Upper lobe of left lung (tissue), 6 donors: ENCODE data around the gene NPFFR1. TPM values are rescaled to one million over a fixed set of nuclear protein-coding genes. Genes with fewer than 3 reads are reported as not detected.
A peak's percentile ranks its signal among the peaks of the same experiment; 100 is the strongest.
"Not testable (repeated sequence)": the region's sequence is repeated elsewhere in the genome, so short reads cannot be mapped to it uniquely, and the experiment has no call there.

Experiments used
- ATAC-seq, 2 donors: fragments of 200-7000 bp; cut with Tn5 transposase; one replicate each; pipeline ENCODE4 v1.9.1; 2022; ENCODE audit warnings: mild to moderate bottlenecking in 2 of 2, moderate library complexity in 2 of 2; ENCODE audit not compliant: low FRiP score in 2 of 2
- DNase-seq, 2 donors: peaks; one replicate each; pipeline ENCODE4 v3.0.0-alpha.2; 2019 to 2020
- H3K27ac ChIP-seq, 4 donors: fragments of 200-600 bp; sonication (generic); one replicate each; pipeline ENCODE4 v1.5.1; 2016 to 2019
- H3K27me3 ChIP-seq, 4 donors: fragments of 200-600 bp; sonication (generic); one replicate each; pipeline ENCODE4 v1.5.1; 2017 to 2019
- H3K36me3 ChIP-seq, 4 donors: fragments of 200-600 bp; sonication (generic); one replicate each; pipeline ENCODE4 v1.5.1; 2016 to 2019
- H3K4me1 ChIP-seq, 4 donors: fragments of 200-600 bp; sonication (generic); one replicate each; pipeline ENCODE4 v1.5.1; 2018 to 2019
- H3K4me3 ChIP-seq, 4 donors: fragments of 200-600 bp; sonication (generic); one replicate each; pipeline ENCODE4 v1.5.1; 2017 to 2019; ENCODE audit warnings: mild to moderate bottlenecking in 2 of 4, moderate library complexity in 1 of 4
- H3K9me3 ChIP-seq, 4 donors: fragments of 200-600 bp; sonication (generic); one replicate each; pipeline ENCODE4 v1.5.1; 2018 to 2019
- EP300 ChIP-seq, 4 donors: sonication (generic); formaldehyde crosslinking; IDR thresholded peaks; one replicate each; pipeline ENCODE4 v1.5.1; 2017; ENCODE audit warnings: antibody characterized with exemption in 4 of 4, control low read depth in 2 of 4
- POLR2A ChIP-seq, 4 donors: fragments of 450-650 bp; IDR thresholded peaks; one replicate each; pipeline ENCODE4 v1.5.1; 2016 to 2017; ENCODE audit warnings: antibody characterized with exemption in 4 of 4, mild to moderate bottlenecking in 2 of 4
- POLR2AphosphoS5 ChIP-seq, 2 donors: sonication (generic); formaldehyde crosslinking; IDR thresholded peaks; one replicate each; pipeline ENCODE4 v1.5.1; 2017; ENCODE audit warnings: antibody characterized with exemption in 2 of 2
- WGBS, 2 donors: methylation state at CpG; one replicate each; pipeline ENCODE4 v1.1.5; 2017 to 2018; 5-methylcytosine and 5-hydroxymethylcytosine counted together
- total RNA-seq, 6 donors: library from RNA; depleted of rRNA in 4 of 6; stranded (reverse); fragments of >200 nt in 4 of 6; gene quantifications; one replicate each; pipeline versions ENCODE4 v1.1.0 to v1.2.1, GENCODE V29; 2016 to 2021
- TF ChIP-seq, protein P1 (sequence below), 6 experiments: fragments of 450-650 bp in 4 of 6; fragments of 200-600 bp in 2 of 6; sonication (generic) in 2 of 6; IDR thresholded peaks; one replicate each; pipeline ENCODE4 v1.5.1; 2016 to 2019; ENCODE audit warnings: antibody characterized with exemption in 6 of 6
- donor health status: DM: no; HTN: no; CAD: no; lungs with moderate emphysema.
- donor health status: DM: no; HTN: yes; CAD: no; lungs with severe emphysema.

NPFFR1 gene
- total RNA-seq, 6 donors from 2014 or later, result 0.15 to 1.0 (median 0.29) TPM

DNA sequence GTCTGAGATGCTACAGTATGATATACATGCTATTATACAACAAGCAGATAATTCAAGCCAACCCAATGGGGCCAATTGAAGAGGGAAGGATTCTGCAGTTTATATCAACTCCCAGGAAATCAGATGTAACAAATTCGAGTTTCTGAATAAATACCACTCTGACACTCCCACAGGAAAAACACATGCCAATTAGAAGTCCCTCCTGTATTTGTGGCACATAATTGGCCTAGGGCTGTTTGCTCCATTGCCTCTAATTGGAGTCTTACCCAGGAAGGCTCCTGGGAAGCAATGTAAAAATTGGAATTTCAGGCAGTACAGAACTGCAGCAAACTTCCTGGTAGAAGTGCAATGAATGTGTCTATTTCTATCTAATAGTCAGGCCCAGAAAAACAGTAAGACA is 55.3 kb downstream of the NPFFR1 start:
- TF ChIP-seq POLR2A (IDR thresholded peaks at IDR 0.05), result no peak
- TF ChIP-seq, protein P1, sequence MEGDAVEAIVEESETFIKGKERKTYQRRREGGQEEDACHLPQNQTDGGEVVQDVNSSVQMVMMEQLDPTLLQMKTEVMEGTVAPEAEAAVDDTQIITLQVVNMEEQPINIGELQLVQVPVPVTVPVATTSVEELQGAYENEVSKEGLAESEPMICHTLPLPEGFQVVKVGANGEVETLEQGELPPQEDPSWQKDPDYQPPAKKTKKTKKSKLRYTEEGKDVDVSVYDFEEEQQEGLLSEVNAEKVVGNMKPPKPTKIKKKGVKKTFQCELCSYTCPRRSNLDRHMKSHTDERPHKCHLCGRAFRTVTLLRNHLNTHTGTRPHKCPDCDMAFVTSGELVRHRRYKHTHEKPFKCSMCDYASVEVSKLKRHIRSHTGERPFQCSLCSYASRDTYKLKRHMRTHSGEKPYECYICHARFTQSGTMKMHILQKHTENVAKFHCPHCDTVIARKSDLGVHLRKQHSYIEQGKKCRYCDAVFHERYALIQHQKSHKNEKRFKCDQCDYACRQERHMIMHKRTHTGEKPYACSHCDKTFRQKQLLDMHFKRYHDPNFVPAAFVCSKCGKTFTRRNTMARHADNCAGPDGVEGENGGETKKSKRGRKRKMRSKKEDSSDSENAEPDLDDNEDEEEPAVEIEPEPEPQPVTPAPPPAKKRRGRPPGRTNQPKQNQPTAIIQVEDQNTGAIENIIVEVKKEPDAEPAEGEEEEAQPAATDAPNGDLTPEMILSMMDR (IDR thresholded peaks at IDR 0.05), result no peak
- no peak for TF ChIP-seq EP300 (IDR thresholded peaks at IDR 0.05)
- no peak for DNase-seq
- H3K36me3 ChIP-seq, result peaks cover 0 to 26% (median 5%) of the 10 kb centered on the region in 4 donors
- H3K27me3 ChIP-seq, result no peaks in the 10 kb centered on the region
- H3K27ac ChIP-seq, result peak overlapping the region; percentile 13 to 73 (median 51)
- H3K4me3 ChIP-seq, result no peak overlapping the region
- WGBS, 2 donors, result 33 to 44% methylated on average over 1 of the region's 1 CpG
- H3K9me3 ChIP-seq, result no peaks in the 10 kb centered on the region
- ATAC-seq, result no peak
- peaks cover 14 to 57% (median 37%) of the 10 kb centered on the region in 4 donors for H3K4me1 ChIP-seq

DNA sequence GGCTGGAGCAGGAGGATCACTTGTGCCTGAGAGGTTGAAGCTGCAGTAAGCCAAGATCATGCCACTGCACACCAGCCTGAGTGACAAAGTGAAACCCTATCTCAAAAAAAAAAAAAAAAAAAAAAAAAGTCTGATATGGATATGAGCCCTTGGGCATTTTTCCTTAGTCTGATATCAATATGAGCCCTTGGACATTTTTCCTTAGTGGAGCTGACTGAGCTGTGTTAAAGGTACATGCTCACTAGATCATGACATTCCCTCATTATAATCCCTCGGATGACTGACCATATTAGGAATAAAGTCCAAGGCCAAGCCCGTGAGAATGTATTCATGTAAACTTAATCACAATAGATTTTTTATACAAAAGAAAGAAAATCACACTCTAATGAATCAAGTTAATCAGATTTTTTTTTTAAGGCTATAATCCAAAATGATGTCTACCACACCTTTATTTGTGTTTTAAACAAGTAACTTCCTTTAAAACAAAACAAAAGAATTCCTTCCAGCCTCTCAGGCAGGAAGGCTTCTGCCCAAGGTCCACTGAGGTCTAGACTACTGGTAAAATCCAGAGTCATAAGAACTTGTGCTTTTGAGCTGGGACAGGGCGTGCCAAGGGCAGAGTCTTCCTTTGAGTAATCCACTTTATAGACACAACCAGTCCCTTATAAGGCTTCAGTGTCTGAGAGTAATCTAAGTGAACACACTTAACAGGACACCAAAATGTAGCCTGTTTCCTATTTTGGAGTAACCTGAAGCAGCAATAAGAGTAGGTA is 56.1 kb downstream of the NPFFR1 start:
- Histone ChIP-seq H3K27ac (peak overlapping the region; percentile 13 to 73 (median 51)), H3K4me1 (peaks cover 14 to 55% (median 36%) of the 10 kb centered on the region in 4 donors), H3K4me3 (no peak overlapping the region), H3K9me3 (no peaks in the 10 kb centered on the region), H3K36me3 (peaks cover 0 to 26% (median 5%) of the 10 kb centered on the region in 4 donors), H3K27me3 (no peaks in the 10 kb centered on the region)
- 67 to 70% methylated on average over 3 of the region's 3 CpGs for WGBS, 2 donors
- TF ChIP-seq POLR2A (IDR thresholded peaks at IDR 0.05) (no peak), POLR2AphosphoS5 (IDR thresholded peaks at IDR 0.05) (no peak), EP300 (IDR thresholded peaks at IDR 0.05) (no peak)
- TF ChIP-seq, protein P1 (IDR thresholded peaks at IDR 0.05), result no peak
- DNase-seq (peak in 1 of 2 donors; percentile 58), ATAC-seq (peak in 1 of 2 donors; percentile 28)

DNA sequence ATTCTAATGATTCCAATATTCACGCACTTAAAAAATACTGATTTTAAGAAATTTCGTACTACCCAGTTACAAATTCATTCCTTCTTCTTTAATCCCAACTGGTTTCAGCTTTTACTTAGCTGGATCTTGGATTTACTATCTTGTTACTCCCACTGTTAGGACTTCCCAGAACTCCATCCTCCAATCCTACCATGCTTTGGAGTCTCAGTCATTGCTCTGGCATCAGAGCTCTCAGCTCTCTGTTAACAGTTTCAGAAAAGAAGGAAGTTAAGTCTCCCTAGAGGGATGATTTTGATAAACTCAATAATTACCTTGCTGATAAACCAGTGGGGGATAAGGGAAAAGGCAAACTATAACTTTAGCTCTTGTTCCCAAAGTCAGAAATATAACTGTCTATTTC is 60.1 kb downstream of the NPFFR1 start:
- 98 to 100% methylated on average over 2 of the region's 2 CpGs for WGBS, 2 donors
- no peak for ATAC-seq
- peak overlapping the region in 1 of 4 donors; percentile 11 for H3K27ac ChIP-seq

DNA sequence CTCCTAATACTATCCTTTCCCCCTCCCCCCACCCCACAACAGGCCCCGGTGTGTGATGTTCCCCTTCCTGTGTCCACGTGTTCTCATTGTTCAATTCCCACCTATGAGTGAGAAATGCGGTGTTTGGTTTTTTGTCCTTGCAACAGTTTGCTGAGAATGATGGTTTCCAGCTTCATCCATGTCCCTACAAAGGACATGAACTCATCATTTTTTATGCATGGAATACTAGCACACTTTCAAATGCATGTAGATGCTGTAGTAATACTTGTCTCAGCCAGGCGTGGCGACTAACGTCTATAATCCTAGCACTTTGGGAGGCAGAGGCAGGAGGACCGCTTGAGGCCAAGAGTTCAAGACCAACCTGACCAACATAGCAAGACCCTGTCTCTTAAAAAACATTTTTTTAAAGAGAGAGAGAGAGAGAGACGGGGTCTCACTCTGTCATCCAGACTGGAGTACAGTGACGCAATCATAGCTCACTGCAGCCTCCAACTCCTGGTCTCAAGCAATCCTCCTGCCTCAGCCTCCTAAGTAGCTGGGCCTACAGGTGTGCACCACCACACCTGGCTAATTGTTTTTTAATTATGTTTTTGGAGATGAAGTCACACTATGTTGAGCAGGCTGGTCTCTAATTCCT is 60.9 kb downstream of the NPFFR1 start:
- not testable (repeated sequence) for H3K4me3 ChIP-seq, ATAC-seq, DNase-seq, H3K9me3 ChIP-seq, H3K27me3 ChIP-seq
- Histone ChIP-seq H3K36me3 (peaks cover 0 to 11% (median 4%) of the 10 kb centered on the region in 4 donors), H3K27ac (peak overlapping the region in 1 of 4 donors; percentile 27), H3K4me1 (peaks cover 14 to 25% (median 17%) of the 10 kb centered on the region in 4 donors)
- 76 to 79% methylated on average over 9 of the region's 9 CpGs for whole genome bisulfite sequencing, 2 donors

More for the DNA sequence above, 60.1 kb downstream of the NPFFR1 start:
- Histone ChIP-seq H3K4me1 (peaks cover 18 to 33% (median 23%) of the 10 kb centered on the region in 4 donors), H3K27me3 (no peaks in the 10 kb centered on the region), H3K36me3 (peaks cover 0 to 14% (median 0%) of the 10 kb centered on the region in 4 donors), H3K9me3 (no peaks in the 10 kb centered on the region), H3K4me3 (no peak overlapping the region)
- no peak for DNase-seq
- no peak for TF ChIP-seq POLR2AphosphoS5 (IDR thresholded peaks at IDR 0.05)
- TF ChIP-seq, protein P1 (IDR thresholded peaks at IDR 0.05), result no peak

DNA sequence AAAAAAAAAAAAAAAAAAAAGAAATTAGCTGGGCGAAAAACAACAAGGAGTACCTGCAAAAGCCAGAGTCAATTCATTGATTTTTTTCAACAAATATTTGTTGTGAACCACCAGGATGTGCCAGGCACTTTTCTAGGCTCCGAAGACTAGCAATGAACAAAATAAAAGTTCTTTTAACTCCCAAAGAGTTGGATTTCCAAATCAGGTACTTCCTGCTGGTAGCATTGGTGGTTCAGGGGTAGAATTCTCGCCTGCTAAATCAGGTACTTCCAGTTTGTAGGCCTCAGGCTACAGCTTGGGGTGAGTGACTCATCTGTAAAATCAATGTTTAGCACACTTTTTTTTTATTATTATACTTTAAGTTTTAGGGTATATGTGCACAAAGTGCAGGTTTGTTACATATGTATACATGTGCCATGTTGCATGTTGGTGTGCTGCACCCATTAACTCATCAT is 61.4 kb downstream of the NPFFR1 start:
- peaks cover 0 to 17% (median 6%) of the 10 kb centered on the region in 4 donors for H3K36me3 ChIP-seq
- no peak for TF ChIP-seq POLR2AphosphoS5 (IDR thresholded peaks at IDR 0.05)
- TF ChIP-seq, protein P1 (IDR thresholded peaks at IDR 0.05), result no peak
- TF ChIP-seq EP300 (IDR thresholded peaks at IDR 0.05), result no peak
- no peak for TF ChIP-seq POLR2A (IDR thresholded peaks at IDR 0.05)
- DNase-seq (no peak), ATAC-seq (no peak)
- 83% methylated on average over 3 of the region's 3 CpGs for WGBS, 2 donors
- no peaks in the 10 kb centered on the region for H3K27me3 ChIP-seq
- peaks cover 10 to 21% (median 13%) of the 10 kb centered on the region in 4 donors for H3K4me1 ChIP-seq
- H3K4me3 ChIP-seq, result no peak overlapping the region
- peak overlapping the region in 2 of 4 donors; percentile 6 to 27 for H3K27ac ChIP-seq
- H3K9me3 ChIP-seq, result no peaks in the 10 kb centered on the region
